ENCODE measurements around the gene DUSP9. TPM values are rescaled to one million over a fixed set of nuclear protein-coding genes. Genes with fewer than 3 reads are reported as not detected.

DUSP9 gene
- total RNA-seq, 4 donors from 2014 or later, result not detected

- TF ChIP-seq, protein P1, sequence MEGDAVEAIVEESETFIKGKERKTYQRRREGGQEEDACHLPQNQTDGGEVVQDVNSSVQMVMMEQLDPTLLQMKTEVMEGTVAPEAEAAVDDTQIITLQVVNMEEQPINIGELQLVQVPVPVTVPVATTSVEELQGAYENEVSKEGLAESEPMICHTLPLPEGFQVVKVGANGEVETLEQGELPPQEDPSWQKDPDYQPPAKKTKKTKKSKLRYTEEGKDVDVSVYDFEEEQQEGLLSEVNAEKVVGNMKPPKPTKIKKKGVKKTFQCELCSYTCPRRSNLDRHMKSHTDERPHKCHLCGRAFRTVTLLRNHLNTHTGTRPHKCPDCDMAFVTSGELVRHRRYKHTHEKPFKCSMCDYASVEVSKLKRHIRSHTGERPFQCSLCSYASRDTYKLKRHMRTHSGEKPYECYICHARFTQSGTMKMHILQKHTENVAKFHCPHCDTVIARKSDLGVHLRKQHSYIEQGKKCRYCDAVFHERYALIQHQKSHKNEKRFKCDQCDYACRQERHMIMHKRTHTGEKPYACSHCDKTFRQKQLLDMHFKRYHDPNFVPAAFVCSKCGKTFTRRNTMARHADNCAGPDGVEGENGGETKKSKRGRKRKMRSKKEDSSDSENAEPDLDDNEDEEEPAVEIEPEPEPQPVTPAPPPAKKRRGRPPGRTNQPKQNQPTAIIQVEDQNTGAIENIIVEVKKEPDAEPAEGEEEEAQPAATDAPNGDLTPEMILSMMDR (IDR thresholded peaks at IDR 0.05 in 4 of 5, conservative IDR thresholded peaks at IDR 0.05 in 1 of 5), result no peak
- TF ChIP-seq POLR2A (IDR thresholded peaks at IDR 0.05), result no peak
- Histone ChIP-seq H3K4me3 (no peak overlapping the region), H3K4me1 (no peaks in the 10 kb centered on the region), H3K27me3 (peaks cover 0 to 9% (median 0%) of the 10 kb centered on the region in 3 donors), H3K9me3 (no peaks in the 10 kb centered on the region), H3K27ac (no peak overlapping the region), H3K36me3 (no peaks in the 10 kb centered on the region)
- intact Hi-C loops (cut with DNase I; ENCODE audit: low total_unique reads), result no loop called here
- in situ Hi-C loops (cut with MboI; ENCODE audit: low sequenced_read_pairs in 4 of 4), result no loop called here
- DNase-seq (no peak), ATAC-seq (no peak)
These were observed 19.3 kb upstream of the DUSP9 start for GRCh38 chrX:153627675-153628111.

DNA sequence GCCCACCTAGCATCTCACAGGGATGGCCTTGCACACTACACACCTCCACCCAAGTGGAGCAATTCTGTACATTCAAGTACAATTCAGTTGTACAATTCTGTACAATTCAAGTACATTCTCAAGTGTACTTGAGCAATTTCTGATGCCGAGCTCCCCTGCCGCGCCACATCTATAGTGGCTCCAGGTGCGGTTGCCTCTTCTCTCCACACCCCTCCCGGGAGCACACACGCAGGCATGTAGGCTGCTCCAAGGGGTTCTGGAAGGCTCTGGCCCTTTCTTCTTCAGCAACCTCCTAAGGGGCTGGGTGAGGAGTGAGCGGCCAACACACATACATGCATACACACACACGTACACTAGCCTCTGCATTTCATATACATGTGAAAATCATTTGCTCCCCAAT lies 18.9 kb upstream of the DUSP9 start:
- no peak for TF ChIP-seq POLR2A (IDR thresholded peaks at IDR 0.05)
- TF ChIP-seq, protein P1 (IDR thresholded peaks at IDR 0.05 in 4 of 5, conservative IDR thresholded peaks at IDR 0.05 in 1 of 5), result no peak
- no peaks in the 10 kb centered on the region for H3K36me3 ChIP-seq
- H3K9me3 ChIP-seq, result no peaks in the 10 kb centered on the region
- no peak overlapping the region for H3K4me3 ChIP-seq
- no peak overlapping the region for H3K27ac ChIP-seq
- ATAC-seq (no peak), DNase-seq (no peak)
- in situ Hi-C loops (cut with MboI; ENCODE audit: low sequenced_read_pairs in 4 of 4), result no loop called here
- peaks cover 0 to 9% (median 0%) of the 10 kb centered on the region in 3 donors for H3K27me3 ChIP-seq
- intact Hi-C loops (cut with DNase I; ENCODE audit: low total_unique reads), result no loop called here
- no peaks in the 10 kb centered on the region for H3K4me1 ChIP-seq

DNA sequence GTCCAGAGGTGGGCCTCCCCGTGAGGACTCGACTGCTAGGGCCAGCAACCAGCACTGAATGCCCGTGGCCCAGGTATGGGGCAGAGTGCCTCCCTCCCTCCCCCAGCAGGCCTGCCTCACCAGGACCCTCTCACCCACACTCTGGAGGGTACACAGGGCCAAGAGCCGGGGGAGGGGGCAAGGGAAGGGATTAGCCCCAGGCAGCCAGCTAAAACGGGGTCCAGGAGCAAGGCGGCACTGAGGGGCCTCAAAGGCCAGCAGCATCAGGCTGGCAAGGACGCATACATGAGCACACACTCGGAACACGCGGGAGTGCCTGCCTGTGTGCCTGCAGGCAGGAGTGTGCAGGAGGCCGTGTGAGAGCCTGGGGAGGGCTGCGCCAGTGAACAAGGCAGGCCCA lies 18.3 kb upstream of the DUSP9 start:
- DNase-seq, result no peak
- intact Hi-C loops (cut with DNase I; ENCODE audit: low total_unique reads), result no loop called here

GRCh38 chrX:153631346-153631745 lies 15.7 kb upstream of the DUSP9 start:
- in situ Hi-C loops (cut with MboI; ENCODE audit: low sequenced_read_pairs in 4 of 4), result no loop called here
- DNase-seq (no peak), ATAC-seq (no peak)
- intact Hi-C loops (cut with DNase I; ENCODE audit: low total_unique reads), result no loop called here
- H3K27me3 ChIP-seq, result peaks cover 0 to 5% (median 0%) of the 10 kb centered on the region in 3 donors
- no peak for TF ChIP-seq POLR2A (IDR thresholded peaks at IDR 0.05)
- TF ChIP-seq, protein P1 (IDR thresholded peaks at IDR 0.05 in 4 of 5, conservative IDR thresholded peaks at IDR 0.05 in 1 of 5), result no peak
- H3K9me3 ChIP-seq, result no peaks in the 10 kb centered on the region
- H3K4me1 ChIP-seq, result no peaks in the 10 kb centered on the region
- no peaks in the 10 kb centered on the region for H3K36me3 ChIP-seq
- no peak overlapping the region for H3K27ac ChIP-seq
- H3K4me3 ChIP-seq, result no peak overlapping the region

More for the DNA sequence above, 18.3 kb upstream of the DUSP9 start:
- TF ChIP-seq, protein P1 (IDR thresholded peaks at IDR 0.05 in 4 of 5, conservative IDR thresholded peaks at IDR 0.05 in 1 of 5), result no peak
- no peak for TF ChIP-seq POLR2A (IDR thresholded peaks at IDR 0.05)
- Histone ChIP-seq H3K9me3 (no peaks in the 10 kb centered on the region), H3K36me3 (no peaks in the 10 kb centered on the region), H3K4me3 (no peak overlapping the region), H3K27ac (no peak overlapping the region), H3K4me1 (no peaks in the 10 kb centered on the region), H3K27me3 (peaks cover 0 to 5% (median 0%) of the 10 kb centered on the region in 3 donors)
- ATAC-seq, result no peak
- in situ Hi-C loops (cut with MboI; ENCODE audit: low sequenced_read_pairs in 4 of 4), result no loop called here
